NCI-H2107 (cell line): ENCODE data around the gene UBTD1.
"Not testable (repeated sequence)": the region's sequence is repeated elsewhere in the genome, so short reads cannot be mapped to it uniquely, and the experiment has no call there.

Experiments used
- DNase-seq: peaks from one replicate; lab custom pipeline; 2025; lab: John Stamatoyannopoulos, UW

The UBTD1 gene

DNA sequence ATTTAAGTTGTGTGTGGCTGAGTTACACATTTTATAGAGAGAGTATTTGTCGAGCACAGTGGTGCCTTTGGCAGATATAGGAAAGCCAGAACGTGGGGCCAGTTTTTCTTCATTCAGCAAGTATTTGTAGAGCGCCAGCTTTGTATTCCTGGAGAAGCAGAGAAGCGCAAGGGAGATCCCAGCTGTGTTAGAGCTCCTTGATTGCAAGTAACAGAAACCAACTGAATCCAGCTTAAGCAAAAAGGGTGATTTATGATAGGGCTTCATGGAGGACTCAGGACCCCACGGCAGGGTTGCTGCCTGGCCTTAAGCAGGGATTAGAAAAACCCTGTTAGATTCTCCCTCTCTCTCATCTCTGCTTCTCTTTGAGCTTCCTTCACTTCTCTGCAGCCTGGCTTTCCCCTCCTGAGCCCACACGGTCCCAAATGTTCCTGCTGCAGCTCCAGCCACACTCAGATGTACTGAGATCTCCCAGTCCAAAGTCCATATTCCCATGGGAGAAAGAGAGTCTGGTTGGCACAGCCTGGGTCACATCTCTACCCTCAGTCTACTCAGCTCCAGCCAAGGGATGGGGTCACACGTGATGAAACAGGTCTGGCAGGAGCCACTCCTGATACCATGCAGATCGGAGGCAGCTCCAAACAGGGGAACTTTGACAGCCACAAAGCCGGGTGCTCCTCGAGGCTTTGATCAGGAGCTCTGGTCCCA is 16.7 kb downstream of the UBTD1 start:
- DNase-seq = no peak

DNA sequence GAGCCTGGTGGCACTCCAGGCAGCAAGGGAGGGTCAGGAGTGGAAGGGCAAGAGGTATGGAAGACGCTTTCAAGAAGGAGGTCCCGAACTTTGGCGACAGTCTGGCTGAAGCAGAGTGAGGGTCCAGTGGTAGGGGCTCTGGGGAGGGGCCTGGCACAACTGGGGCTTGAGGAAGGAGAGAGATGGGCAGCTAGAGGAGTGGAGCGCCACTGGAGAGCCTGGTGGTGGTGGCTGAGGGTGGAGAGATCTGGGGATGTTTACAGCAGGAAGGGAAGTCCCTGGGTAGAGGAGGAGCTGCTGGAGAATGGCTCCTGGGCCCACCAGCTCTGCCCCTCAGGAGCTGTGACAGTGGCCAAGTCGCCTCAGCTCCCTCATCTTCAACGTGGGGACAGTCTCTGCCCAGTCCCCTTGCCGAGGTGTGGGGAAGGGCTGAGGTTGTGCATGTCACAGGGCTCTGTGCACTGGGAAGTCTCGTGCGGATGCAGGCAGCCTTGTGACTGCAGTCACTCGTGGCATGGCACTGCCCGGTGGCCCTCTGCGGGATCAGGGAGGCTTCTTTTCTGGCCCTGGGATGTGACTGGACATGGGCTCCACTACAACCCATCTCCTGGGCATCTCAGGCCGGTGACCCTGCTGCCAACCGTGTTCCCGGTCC is 18.5 kb downstream of the UBTD1 start:
- no peak for DNase-seq

DNA sequence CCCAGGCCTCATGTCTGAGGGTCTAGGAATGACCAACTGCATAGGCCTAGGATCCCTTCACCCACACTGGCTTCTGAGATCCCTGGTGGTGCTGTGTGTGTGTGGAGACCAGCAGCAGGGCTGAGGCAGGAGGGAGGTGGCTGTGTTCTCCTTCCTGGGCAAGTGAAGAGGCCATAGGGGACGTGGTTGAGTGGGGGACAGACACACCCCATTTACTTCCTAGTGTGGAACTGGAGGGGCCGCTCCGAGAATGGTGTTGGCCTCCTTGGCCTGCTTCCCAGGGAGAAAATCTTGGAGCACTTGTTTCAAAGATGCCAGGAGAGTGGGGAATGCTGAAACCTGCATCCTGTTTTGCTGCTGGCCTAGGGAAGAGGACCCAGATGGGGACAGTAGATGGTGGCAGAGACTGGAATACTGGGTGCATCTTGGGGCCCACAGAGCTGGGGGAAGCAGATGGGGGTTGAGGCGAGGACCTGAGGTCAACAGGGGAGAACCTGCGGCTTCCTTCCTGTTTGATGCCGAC is 19.1 kb downstream of the UBTD1 start:
- DNase-seq = no peak

DNA sequence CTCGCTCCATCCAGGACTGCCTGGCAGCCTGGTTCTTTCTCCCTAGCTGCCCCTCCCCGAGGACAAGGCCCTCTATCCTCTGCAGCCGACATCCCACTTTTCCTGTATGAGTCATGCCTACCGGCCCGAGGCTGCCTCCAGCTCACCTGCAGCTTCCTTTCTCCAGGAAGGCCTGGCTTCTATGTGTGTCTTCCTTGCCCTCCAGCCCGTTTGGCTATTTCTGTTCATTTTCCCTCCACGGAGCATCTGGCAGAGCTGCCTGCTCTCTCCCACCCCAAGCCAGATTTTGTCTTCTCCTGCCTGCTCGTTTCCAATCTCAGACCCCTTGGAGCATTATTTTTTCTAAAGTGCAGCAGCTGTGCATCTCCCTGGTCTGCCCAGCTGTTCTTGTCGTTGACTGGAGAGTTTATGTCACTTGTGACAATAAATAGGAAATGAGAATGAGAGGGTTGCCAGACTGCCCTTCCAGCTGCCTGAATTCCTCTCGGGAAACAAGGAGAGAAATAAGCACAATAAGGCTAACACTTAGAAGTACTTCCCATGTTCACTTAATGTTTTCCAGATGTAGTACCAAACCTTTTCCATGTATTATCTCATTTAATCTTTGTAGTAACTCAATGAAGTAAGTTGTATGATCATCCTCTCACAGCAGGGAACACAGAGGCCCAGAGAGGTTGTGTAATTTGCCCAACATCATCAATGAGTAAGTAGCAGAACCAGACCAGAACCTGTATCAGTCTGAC is 19.7 kb downstream of the UBTD1 start:
- DNase-seq = no peak

DNA sequence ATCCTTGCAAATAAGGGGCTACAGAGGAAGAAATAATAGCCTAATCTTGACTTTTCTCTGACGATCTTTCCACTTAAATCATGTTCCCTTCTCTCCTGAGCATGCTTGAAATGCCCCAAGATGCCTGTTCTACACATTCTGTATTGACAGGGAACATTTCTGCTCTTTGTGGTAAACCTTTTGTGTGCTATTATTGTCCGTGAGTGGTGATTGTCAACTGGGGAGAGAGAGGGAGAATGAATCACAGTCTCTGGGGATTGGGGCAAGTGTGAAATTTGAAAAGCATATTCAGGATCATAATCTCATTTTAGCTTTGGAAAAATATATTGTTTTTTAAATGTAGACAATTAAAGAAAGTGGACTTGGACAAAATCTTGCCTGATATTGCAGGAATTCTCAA is 20.6 kb downstream of the UBTD1 start:
- no peak for DNase-seq

DNA sequence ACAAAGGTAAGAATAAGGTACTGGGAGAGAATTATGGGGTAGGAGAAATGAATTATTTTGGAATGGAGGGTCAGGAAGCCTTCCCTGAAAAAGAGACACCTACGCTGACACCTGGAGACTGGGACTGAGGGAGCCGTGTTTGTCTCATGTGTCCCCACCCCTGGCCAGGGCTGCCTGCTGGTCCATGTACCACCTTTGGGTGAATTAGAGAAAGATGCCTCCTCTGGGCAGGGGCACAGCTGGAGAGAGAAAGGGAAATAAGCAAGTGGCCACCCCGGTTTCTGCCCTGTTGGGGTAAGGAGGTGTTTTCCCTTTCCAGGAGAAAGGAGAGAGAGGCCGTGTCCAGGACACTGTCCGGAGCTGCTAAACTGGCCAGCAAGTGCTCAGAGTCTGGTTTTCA is 21.8 kb downstream of the UBTD1 start:
- DNase-seq = no peak

DNA sequence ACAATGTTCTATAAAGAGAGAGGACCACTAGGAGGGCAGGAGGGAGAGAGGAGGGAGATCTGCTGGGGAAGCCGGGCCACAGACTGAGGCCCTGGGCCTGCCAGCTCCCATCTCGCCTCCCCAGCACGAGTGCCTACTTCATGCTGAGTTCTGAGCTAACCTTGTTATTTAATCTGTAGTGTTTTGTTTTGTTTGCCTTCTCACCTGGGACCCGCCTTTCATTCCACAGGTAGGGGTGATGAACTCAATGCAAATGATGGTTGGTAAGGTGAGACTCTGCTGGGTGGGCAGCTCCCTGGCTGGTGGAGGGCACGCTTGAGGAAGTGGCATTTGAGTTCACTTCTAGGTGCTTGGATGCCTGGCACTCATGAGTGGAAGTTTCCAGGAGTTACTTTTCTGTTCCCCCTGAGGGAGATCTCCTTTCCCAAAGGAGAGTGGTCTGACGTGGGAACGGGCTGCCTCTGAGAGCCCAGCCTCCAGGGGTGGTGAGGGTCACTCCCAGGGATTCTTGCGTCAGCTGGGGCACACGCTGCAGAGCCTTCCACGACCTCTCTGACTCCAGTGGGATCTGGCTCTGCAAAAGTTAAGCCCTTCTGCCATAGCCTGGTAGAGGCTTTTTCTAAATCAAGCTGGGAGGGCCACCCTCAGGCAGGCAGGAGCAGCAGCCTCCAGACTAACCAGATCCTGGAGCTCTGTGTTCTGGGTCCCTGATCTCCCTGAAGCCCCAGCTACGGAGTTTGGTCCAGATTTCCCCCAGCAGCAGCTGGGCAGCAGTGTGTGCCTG is 22.4 kb downstream of the UBTD1 start:
- DNase-seq = peak; percentile 9

DNA sequence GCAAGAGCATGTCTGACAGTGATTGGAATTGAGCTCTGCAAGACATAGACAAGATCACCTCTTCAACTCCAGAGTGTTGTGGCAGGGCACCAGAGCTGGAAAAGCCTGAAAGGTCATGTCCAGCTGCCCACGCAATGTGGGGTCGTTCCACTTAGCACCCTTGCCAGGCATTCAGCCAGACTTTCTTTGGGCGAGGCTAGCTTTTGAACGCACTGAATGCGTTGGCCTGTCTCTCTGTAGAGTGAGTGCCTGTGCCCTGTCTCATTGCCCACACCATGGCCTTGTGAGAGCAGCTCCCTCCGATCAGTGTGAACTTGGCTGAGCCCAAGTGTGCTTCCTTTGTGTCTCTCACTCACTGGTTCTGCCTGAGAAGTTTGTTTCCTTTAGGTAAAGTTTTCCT is 23.3 kb downstream of the UBTD1 start:
- DNase-seq = no peak

DNA sequence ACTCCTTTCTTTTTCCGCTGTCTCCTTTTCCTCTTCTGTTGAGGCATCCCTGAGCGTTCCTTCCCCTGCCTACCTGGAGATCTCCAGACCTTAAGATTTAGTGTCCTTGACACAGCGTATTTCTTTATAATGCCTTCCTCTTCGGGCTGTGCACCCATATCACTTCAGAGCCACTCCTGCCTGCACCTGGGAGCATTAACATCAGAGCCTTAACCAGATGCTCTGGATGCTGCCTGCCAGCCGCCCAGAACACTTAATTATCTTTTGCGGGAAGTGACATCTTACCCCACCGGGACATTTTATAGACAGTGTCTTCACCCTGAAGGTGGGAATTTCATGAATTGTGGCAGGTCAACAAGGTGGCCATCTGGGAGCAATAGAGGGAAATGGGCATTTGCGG is 24.2 kb downstream of the UBTD1 start:
- no peak for DNase-seq

DNA sequence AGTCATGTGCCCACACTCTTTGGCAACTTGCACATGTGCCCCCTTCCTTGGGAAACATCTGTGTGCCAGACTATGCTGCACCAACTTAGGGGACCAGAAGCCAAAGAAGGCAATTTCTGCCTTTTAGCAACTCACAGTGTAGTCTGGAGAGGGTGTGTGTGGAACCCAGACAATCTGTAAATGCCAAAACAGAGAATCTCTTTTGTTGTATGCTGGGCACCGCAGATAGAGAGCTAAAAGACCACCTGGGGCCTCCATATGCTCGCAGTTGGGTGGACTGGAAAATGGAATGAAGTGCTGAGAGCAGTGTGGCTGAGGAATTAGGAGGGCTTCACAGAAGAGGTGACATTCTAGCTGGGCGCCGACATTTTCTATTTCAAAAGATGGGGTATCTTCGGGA is 26.4 kb downstream of the UBTD1 start:
- DNase-seq = no peak

DNA sequence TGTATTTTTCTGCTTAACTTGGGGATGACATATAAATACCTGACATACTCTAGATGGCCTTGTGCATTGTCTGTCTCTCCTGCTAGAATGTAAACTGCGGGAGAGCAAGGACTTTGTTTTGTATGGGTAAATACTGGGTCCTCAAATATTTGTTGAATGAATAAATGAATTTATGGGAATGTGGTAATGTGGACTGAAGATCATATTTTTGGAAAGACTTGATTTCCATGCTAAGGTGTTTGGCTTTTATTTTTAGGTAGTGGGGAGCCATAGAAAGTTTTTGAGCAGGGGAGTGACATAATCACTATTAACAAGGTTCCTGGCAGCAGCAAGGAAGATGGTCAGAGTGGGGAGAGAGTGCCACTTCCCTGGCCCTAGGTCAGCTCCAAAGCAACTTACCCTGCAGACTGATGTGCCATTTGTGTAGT is 27.0 kb downstream of the UBTD1 start:
- DNase-seq = no peak

DNA sequence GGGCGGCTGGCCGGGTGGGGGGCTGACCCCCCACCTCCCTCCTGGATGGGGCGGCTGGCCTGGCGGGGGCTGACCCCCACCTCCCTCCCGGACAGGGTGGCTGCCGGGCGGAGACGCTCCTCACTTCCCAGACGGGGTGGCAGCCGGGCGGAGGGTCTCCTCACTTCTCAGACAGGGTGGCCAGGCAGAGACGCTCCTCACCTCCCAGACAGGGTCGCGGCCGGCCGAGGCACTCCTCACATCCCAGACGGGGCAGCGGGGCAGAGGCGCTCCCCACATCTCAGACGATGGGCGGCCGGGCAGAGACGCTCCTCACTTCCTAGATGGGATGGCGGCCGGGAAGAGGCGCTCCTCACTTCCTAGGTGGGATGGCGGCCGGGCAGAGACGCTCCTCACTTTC is 30.2 kb downstream of the UBTD1 start:
- not testable (repeated sequence) for DNase-seq

DNA sequence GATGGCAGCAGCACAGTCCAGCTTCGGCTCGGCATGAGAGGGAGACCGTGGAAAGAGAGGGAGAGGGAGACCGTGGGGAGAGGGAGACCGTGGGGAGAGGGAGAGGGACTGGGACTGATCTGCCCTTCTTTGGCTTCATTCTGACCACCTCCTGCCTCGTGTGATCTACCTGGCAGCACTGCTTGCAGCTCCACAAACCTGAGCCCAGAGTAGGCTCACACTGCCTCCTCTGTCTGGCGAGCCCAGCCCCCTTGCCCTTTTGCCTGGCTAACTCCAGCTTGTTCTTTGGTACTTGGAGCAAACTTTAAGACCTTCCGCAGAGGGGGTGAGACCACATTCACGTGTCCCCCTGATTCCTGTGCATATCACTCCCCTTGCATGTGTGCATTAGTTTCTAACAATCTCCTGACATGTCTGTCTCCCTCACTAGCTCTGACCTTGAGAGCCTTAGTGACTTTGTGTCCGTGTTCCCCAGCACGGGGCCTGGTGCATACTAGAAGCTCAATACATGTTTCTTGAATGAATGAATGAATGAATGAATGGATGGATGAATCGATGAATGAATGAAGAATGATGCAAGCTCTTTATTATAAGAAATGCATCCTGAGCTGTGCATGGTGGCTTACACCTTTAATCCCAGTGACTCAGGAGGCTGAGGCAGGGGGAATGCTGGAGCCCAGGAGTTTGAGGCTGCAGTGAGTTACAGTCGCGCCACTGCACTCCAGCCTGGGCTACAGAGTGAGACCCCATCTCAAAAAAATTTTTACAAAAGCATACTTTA is 31.2 kb downstream of the UBTD1 start:
- no peak for DNase-seq

DNA sequence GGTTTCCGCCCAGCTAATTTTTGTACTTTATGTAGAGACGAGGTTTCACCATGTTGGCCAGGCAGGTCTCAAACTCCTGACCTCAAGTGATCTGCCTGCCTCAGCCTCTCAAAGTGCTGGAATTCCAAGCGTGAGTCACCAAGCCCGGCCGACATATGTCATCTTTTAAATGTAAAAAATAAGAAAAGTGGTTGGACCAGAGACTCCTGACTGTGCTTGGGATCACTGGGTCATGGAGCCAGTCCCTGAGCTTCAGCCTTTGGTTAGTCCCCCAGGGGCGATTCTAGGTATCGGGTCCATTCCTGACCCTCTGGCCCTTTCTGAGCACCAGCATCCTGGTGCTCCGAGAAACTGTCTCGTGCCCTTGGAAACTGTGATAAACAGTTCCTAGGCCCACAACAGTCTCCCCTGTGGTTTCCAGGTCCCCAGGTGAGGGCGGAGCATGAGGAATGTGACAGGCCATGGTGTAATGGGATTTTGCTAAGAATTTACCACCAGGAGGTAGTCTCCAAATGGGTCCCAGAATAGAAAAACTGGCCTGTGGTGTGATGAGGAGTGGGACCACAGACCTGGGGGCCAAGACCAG is 32.8 kb downstream of the UBTD1 start:
- no peak for DNase-seq

DNA sequence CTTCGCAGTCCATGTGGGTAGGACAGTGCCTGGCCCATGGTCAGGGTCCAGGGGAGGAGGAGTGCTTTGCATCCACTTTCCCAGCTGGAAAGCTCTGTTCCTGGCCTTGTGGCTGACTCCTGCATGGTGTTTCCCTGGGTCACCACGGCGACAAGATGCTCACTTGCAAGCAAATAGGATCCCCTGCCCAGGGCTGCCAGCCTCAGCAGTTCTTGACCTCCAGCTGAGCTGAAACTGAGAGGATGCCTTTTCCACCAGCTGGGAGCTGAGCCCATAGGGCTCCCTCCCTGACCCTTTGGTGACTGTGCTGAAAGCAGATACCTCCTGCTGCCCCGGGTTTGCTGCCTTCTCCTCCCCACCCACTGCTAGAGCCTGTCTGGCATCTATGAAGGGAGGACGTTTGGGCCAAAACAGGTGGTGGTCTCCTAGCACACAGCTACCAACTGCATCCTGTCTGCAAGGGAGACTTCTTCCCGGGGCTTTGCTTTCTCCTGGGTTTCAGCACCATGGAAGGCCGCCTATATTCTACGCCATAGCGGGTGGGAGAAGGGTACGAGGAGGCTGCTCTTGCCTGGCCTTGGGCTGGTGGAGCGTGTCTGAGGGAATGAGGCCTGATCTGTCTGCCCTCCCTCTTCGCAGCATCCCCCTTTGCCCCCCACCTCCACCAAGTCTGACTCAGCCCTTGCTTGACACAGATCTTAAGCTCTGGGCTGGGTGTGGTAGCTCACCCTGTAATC is 34.4 kb downstream of the UBTD1 start:
- no peak for DNase-seq

DNA sequence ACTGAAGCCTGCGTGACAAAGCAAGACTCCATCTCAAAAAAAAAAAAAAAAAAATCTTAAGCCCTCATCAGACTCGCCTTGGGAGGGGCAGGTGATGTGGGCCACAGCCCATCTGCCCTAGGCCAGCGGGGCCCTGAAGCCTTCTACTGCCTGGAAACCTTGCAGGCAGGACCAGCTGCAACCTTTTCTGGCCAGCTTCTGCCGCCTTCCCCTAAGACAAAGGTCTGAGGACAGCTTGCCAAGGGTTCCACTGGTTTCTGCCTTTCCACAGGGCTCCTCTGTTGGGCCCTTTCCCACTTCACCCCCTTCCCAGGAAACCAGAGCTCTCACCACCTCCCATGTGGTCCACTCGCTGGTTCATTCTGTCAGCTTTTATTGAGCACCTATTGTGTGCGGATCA is 35.2 kb downstream of the UBTD1 start:
- no peak for DNase-seq

DNA sequence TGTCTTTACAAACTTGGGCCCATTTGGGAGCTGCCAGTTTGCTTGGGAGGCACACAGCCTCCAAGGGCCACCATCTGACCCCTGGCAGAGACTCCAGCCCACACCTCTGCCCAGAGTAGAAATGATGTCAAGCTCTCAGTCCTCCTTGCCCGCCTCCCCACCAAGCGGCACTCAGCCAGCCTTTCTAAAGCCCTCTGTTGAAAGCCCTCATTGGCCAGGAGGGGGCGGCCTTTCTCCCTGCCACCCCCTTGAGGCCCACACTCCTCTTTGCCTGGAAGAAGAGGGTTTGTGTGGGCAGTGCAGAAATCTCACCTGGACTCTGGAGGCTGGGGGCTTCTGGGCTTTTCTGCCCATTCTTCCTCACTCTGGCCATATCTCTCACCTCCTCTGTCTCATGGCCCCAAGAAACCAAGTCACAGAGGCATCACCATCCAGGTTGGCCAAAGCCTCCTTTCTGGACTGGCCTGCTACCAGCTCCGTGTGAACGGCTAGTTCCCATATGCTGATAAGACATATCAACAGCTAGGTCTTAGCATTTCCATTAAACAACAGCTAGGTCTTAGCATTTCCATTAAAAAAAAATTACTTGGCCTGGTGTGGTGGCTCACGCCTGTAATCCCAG is 36.1 kb downstream of the UBTD1 start:
- no peak for DNase-seq

DNA sequence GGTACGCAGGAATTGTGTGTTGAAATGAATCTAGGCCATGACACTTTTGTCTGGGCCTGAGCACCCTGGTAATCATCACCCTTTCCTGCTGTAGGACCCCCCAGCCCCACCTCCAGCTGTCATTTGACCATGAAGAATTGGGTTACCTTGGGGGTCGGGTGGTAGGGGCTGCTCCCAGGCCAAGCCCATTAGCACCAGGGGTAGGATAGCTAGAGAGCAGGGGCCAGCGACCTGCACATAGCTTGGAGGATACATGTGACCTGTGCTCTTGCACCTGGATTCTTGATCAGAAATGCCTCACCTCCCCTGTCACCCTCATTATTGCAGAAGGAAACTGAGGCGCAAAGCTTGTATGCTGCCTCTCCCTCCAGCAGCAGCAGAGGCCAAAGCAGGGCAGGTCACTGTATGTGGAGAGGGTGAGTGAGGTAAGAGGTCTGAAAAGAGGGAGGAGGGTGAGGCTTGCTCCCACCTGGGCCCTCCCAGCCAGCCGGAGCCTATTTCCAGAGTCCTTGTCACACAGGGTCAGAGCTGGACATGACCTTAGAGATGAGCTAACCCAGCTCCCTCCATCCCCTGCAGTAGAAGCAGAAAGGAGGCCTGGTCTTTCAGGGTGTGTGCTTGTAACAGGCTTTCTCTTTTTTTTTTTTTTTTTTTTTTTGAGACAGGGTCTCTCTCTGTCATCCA is 38.6 kb downstream of the UBTD1 start:
- DNase-seq = no peak

DNA sequence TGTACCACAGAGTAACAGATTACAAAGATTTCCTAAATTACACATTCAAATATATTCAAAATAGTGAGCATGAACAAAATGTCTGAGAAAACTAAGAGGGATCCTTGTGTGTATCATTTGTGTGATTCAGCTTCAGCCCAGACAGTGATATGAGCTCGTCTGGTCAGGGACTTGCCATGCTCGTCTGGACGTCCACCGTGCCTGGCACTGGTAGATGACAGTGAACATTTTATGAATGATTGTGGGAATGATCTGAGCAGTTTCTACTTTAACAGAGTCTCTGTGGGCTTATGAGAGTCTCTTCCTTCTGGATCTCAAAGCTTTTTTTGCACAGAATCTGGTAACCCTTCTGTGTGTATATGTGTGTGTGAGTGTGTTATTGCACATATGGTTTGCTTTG is 39.7 kb downstream of the UBTD1 start:
- no peak for DNase-seq
